Measurements from ENCODE around the gene PRR5.

Gene PRR5

GRCh38 chr22:44721213-44721612, 19.2 kb downstream of the PRR5 start:
- H3K27me3 ChIP-seq (ENCODE audit: control insufficient read depth, insufficient read depth, low read length): no peaks in the 10 kb centered on the region
- no peaks in the 10 kb centered on the region for H3K9me3 ChIP-seq (ENCODE audit: control insufficient read depth, insufficient read depth, low read length)
- H3K36me3 ChIP-seq (ENCODE audit: control insufficient read depth, insufficient read depth, low read length): no peaks in the 10 kb centered on the region
- H3K4me1 ChIP-seq (ENCODE audit: control insufficient read depth, insufficient read depth, low read length): 0 out of 2 replicates have a peak, but pooled peaks cover 4% of the 10 kb centered on the region
- H3K9ac ChIP-seq (ENCODE audit: low read depth, low read length): no peak overlapping the region
- H3K27ac ChIP-seq (ENCODE audit: low read depth, low read length): peak overlapping the region; percentile 1
- H3K4me3 ChIP-seq (ENCODE audit: low read depth, low read length): no peak overlapping the region

GRCh38 chr22:44722611-44723010, 20.6 kb downstream of the PRR5 start:
- Histone ChIP-seq H3K4me1 (ENCODE audit: control insufficient read depth, insufficient read depth, low read length) (0 out of 2 replicates have a peak, but pooled peaks cover 4% of the 10 kb centered on the region), H3K4me3 (ENCODE audit: low read depth, low read length) (no peak overlapping the region), H3K9me3 (ENCODE audit: control insufficient read depth, insufficient read depth, low read length) (no peaks in the 10 kb centered on the region), H3K9ac (ENCODE audit: low read depth, low read length) (no peak overlapping the region), H3K27ac (ENCODE audit: low read depth, low read length) (no peak overlapping the region), H3K27me3 (ENCODE audit: control insufficient read depth, insufficient read depth, low read length) (no peaks in the 10 kb centered on the region), H3K36me3 (ENCODE audit: control insufficient read depth, insufficient read depth, low read length) (no peaks in the 10 kb centered on the region)

GRCh38 chr22:44723801-44724200, 21.8 kb downstream of the PRR5 start:
- no peaks in the 10 kb centered on the region for H3K36me3 ChIP-seq (ENCODE audit: control insufficient read depth, insufficient read depth, low read length)
- H3K9me3 ChIP-seq (ENCODE audit: control insufficient read depth, insufficient read depth, low read length): no peaks in the 10 kb centered on the region
- H3K4me1 ChIP-seq (ENCODE audit: control insufficient read depth, insufficient read depth, low read length): 0 out of 2 replicates have a peak, but pooled peaks cover 4% of the 10 kb centered on the region
- no peak overlapping the region for H3K4me3 ChIP-seq (ENCODE audit: low read depth, low read length)
- H3K27me3 ChIP-seq (ENCODE audit: control insufficient read depth, insufficient read depth, low read length): no peaks in the 10 kb centered on the region
- H3K9ac ChIP-seq (ENCODE audit: low read depth, low read length): no peak overlapping the region
- no peak overlapping the region for H3K27ac ChIP-seq (ENCODE audit: low read depth, low read length)

- no peaks in the 10 kb centered on the region for H3K27me3 ChIP-seq (ENCODE audit: control insufficient read depth, insufficient read depth, low read length)
- 0 out of 2 replicates have a peak, but pooled peaks cover 4% of the 10 kb centered on the region for H3K4me1 ChIP-seq (ENCODE audit: control insufficient read depth, insufficient read depth, low read length)
- H3K9ac ChIP-seq (ENCODE audit: low read depth, low read length): no peak overlapping the region
- no peaks in the 10 kb centered on the region for H3K36me3 ChIP-seq (ENCODE audit: control insufficient read depth, insufficient read depth, low read length)
- no peak overlapping the region for H3K4me3 ChIP-seq (ENCODE audit: low read depth, low read length)
- no peak overlapping the region for H3K27ac ChIP-seq (ENCODE audit: low read depth, low read length)
- H3K9me3 ChIP-seq (ENCODE audit: control insufficient read depth, insufficient read depth, low read length): no peaks in the 10 kb centered on the region
These were observed 22.4 kb downstream of the PRR5 start for GRCh38 chr22:44724416-44724815.

- 0 out of 2 replicates have a peak, but pooled peaks cover 4% of the 10 kb centered on the region for H3K4me1 ChIP-seq (ENCODE audit: control insufficient read depth, insufficient read depth, low read length)
- no peak overlapping the region for H3K9ac ChIP-seq (ENCODE audit: low read depth, low read length)
- H3K4me3 ChIP-seq (ENCODE audit: low read depth, low read length): no peak overlapping the region
- no peaks in the 10 kb centered on the region for H3K27me3 ChIP-seq (ENCODE audit: control insufficient read depth, insufficient read depth, low read length)
- H3K36me3 ChIP-seq (ENCODE audit: control insufficient read depth, insufficient read depth, low read length): no peaks in the 10 kb centered on the region
- H3K9me3 ChIP-seq (ENCODE audit: control insufficient read depth, insufficient read depth, low read length): no peaks in the 10 kb centered on the region
- no peak overlapping the region for H3K27ac ChIP-seq (ENCODE audit: low read depth, low read length)
These were observed 22.9 kb downstream of the PRR5 start for GRCh38 chr22:44724859-44725258.

- H3K4me3 ChIP-seq (ENCODE audit: low read depth, low read length): no peak overlapping the region
- no peaks in the 10 kb centered on the region for H3K27me3 ChIP-seq (ENCODE audit: control insufficient read depth, insufficient read depth, low read length)
- no peaks in the 10 kb centered on the region for H3K36me3 ChIP-seq (ENCODE audit: control insufficient read depth, insufficient read depth, low read length)
- H3K9me3 ChIP-seq (ENCODE audit: control insufficient read depth, insufficient read depth, low read length): no peaks in the 10 kb centered on the region
- no peak overlapping the region for H3K9ac ChIP-seq (ENCODE audit: low read depth, low read length)
- no peaks in the 10 kb centered on the region for H3K4me1 ChIP-seq (ENCODE audit: control insufficient read depth, insufficient read depth, low read length)
- H3K27ac ChIP-seq (ENCODE audit: low read depth, low read length): no peak overlapping the region
These were observed 24.4 kb downstream of the PRR5 start for GRCh38 chr22:44726439-44726838.

- Histone ChIP-seq H3K9ac (ENCODE audit: low read depth, low read length) (no peak overlapping the region), H3K4me1 (ENCODE audit: control insufficient read depth, insufficient read depth, low read length) (no peaks in the 10 kb centered on the region), H3K36me3 (ENCODE audit: control insufficient read depth, insufficient read depth, low read length) (no peaks in the 10 kb centered on the region), H3K4me3 (ENCODE audit: low read depth, low read length) (no peak overlapping the region), H3K27me3 (ENCODE audit: control insufficient read depth, insufficient read depth, low read length) (no peaks in the 10 kb centered on the region), H3K27ac (ENCODE audit: low read depth, low read length) (no peak overlapping the region), H3K9me3 (ENCODE audit: control insufficient read depth, insufficient read depth, low read length) (no peaks in the 10 kb centered on the region)
These were observed 25.1 kb downstream of the PRR5 start for GRCh38 chr22:44727148-44727547.

- no peak overlapping the region for H3K9ac ChIP-seq (ENCODE audit: low read depth, low read length)
- no peaks in the 10 kb centered on the region for H3K27me3 ChIP-seq (ENCODE audit: control insufficient read depth, insufficient read depth, low read length)
- H3K27ac ChIP-seq (ENCODE audit: low read depth, low read length): no peak overlapping the region
- no peak overlapping the region for H3K4me3 ChIP-seq (ENCODE audit: low read depth, low read length)
- H3K36me3 ChIP-seq (ENCODE audit: control insufficient read depth, insufficient read depth, low read length): no peaks in the 10 kb centered on the region
- H3K9me3 ChIP-seq (ENCODE audit: control insufficient read depth, insufficient read depth, low read length): no peaks in the 10 kb centered on the region
- no peaks in the 10 kb centered on the region for H3K4me1 ChIP-seq (ENCODE audit: control insufficient read depth, insufficient read depth, low read length)
These were observed 25.7 kb downstream of the PRR5 start for GRCh38 chr22:44727709-44728108.

- H3K9me3 ChIP-seq (ENCODE audit: control insufficient read depth, insufficient read depth, low read length): no peaks in the 10 kb centered on the region
- no peaks in the 10 kb centered on the region for H3K4me1 ChIP-seq (ENCODE audit: control insufficient read depth, insufficient read depth, low read length)
- H3K27me3 ChIP-seq (ENCODE audit: control insufficient read depth, insufficient read depth, low read length): no peaks in the 10 kb centered on the region
- no peaks in the 10 kb centered on the region for H3K36me3 ChIP-seq (ENCODE audit: control insufficient read depth, insufficient read depth, low read length)
- no peak overlapping the region for H3K9ac ChIP-seq (ENCODE audit: low read depth, low read length)
- H3K27ac ChIP-seq (ENCODE audit: low read depth, low read length): no peak overlapping the region
- no peak overlapping the region for H3K4me3 ChIP-seq (ENCODE audit: low read depth, low read length)
These were observed 26.8 kb downstream of the PRR5 start for GRCh38 chr22:44728761-44729324.

- no peaks in the 10 kb centered on the region for H3K9me3 ChIP-seq (ENCODE audit: control insufficient read depth, insufficient read depth, low read length)
- no peaks in the 10 kb centered on the region for H3K36me3 ChIP-seq (ENCODE audit: control insufficient read depth, insufficient read depth, low read length)
- H3K9ac ChIP-seq (ENCODE audit: low read depth, low read length): no peak overlapping the region
- H3K27me3 ChIP-seq (ENCODE audit: control insufficient read depth, insufficient read depth, low read length): no peaks in the 10 kb centered on the region
- no peak overlapping the region for H3K27ac ChIP-seq (ENCODE audit: low read depth, low read length)
- H3K4me1 ChIP-seq (ENCODE audit: control insufficient read depth, insufficient read depth, low read length): no peaks in the 10 kb centered on the region
- H3K4me3 ChIP-seq (ENCODE audit: low read depth, low read length): no peak overlapping the region
These were observed 27.5 kb downstream of the PRR5 start for GRCh38 chr22:44729391-44730021.

GRCh38 chr22:44730022-44730393, 28.0 kb downstream of the PRR5 start:
- no peak overlapping the region for H3K9ac ChIP-seq (ENCODE audit: low read depth, low read length)
- no peak overlapping the region for H3K4me3 ChIP-seq (ENCODE audit: low read depth, low read length)
- no peak overlapping the region for H3K27ac ChIP-seq (ENCODE audit: low read depth, low read length)
- no peaks in the 10 kb centered on the region for H3K4me1 ChIP-seq (ENCODE audit: control insufficient read depth, insufficient read depth, low read length)
- no peaks in the 10 kb centered on the region for H3K36me3 ChIP-seq (ENCODE audit: control insufficient read depth, insufficient read depth, low read length)
- no peaks in the 10 kb centered on the region for H3K27me3 ChIP-seq (ENCODE audit: control insufficient read depth, insufficient read depth, low read length)
- H3K9me3 ChIP-seq (ENCODE audit: control insufficient read depth, insufficient read depth, low read length): no peaks in the 10 kb centered on the region

Data from HUES48 (cell line).